GM12892 (cell line): ENCODE data around the gene ARHGEF26.

Source experiments
- POLR2A ChIP-seq: IDR thresholded peaks from 2 replicates; pipeline ENCODE4 v1.6.1; 2011; ENCODE audit warnings: low read depth, low read length, control low read depth
- TAF1 ChIP-seq: IDR thresholded peaks from 2 replicates; pipeline ENCODE4 v1.6.1; 2011; ENCODE audit warnings: low read depth, mild to moderate bottlenecking, control low read depth, low read length, borderline replicate concordance

DNA sequence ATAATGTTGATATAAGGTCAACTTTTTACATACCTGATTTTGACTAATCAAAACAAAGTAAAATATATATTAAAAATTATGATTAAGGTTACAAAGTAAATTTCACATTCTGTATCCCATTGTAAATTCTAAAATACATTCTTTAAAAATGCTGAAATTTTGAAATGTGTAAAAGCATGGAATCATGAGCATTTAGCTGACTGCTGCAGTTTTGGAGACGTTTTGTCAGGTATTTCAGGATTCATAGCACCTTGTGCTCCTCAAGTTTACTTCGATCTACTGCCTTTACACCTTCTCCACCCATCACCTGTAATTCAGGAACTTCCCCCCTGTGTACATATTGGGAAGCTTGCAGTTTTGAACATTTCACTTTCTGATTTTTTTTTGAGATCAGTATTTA lies 71.0 kb downstream of the ARHGEF26 start:
- no peak for TF ChIP-seq POLR2A
- TF ChIP-seq TAF1, result no peak
